Left forelimb (tissue), 1 donor: ENCODE measurements around the gene BTBD1.
"Not testable (repeated sequence)": the region's sequence is repeated elsewhere in the genome, so short reads cannot be mapped to it uniquely, and the experiment has no call there.

Source experiments
- DNase-seq: peaks from one replicate; pipeline ENCODE4 v3.0.0-alpha.2; 2018; ENCODE audit warnings: low spot score

Gene BTBD1

DNA sequence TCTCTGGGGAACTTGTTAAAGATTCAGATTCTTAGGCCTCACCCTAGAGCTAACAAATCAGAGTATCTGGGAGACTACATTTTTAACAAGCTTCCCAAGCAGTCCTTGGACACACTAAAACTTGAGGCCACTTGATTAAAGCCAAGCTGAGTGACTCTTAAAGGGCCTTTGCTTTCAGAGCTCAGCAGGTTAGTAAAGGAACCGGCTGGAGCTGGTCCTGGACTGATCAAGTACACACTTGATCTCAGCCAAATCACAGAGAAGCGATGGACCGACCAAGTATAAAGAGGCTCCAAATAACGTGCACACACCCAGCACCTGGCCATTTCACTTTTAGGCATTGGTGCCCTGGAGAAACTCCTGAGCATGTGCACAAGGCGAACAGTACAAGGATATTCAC lies 27.5 kb upstream of the BTBD1 start:
- no peak for DNase-seq

DNA sequence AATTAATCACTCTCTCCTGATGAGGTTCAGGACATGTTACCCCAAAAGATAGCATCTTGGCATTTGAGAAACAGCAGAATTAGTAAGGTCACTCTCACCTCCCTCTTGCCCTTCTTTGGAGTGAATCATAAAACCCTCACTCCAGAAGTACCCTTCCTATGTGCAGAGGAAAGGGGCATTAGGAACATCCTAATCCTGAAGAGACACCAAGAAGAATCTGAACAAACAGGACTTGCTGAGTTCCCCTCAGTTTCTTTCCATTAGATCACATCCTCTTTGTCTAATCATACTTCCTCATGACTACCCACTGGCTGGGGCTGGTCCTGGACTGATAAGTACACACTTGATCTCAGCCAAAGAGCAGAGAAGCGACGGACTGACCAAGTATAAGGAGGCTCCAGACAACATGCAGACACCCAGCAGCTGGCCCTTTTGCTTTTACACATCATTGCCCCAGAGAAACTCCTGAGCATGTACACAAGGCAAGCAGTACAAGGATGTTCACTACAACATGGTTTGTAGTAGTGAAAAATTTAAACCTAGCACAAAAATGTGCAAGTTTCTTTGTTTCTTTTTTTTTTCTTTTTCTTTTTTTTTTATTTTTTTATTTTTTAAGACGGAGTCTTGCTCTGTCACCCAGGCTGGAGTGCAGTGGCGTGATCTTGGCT lies 25.4 kb upstream of the BTBD1 start:
- DNase-seq, result no peak

DNA sequence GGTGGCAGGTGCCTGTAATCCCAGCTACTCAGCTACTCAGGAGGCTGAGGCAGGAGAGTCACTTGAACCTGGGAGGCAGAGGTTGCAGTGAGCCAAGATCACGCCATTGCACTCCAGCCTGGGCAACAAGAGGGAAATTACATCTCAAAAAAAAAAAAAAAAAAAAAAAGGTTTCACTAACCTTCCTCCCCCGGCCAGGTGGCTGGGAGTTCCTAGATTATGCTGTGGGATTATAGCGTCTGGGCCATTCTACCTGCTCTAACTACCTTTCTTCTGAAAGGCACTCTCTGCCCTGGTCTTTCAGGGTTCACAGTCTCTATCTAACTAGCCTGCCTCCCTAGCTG lies 24.9 kb upstream of the BTBD1 start:
- DNase-seq, result not testable (repeated sequence)

DNA sequence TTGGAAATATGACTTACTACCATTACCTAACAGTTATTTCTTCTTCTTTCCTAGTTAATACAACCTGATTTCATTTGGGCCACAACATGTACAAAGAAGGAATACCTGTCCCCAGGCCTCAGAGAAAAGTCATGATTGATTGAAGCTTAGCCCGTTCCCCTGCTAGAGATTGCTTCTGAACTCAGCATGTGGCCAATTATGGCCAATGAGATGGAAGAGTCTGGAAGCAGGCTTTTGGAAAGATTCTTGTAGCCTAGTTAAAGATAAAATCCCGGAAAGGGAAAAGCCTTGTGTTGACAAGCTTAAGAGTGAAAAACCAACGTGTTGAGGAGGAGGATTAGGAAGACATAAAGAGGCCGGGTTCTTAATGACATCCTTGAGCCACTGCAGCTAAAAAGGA lies 23.4 kb upstream of the BTBD1 start:
- DNase-seq, result no peak

DNA sequence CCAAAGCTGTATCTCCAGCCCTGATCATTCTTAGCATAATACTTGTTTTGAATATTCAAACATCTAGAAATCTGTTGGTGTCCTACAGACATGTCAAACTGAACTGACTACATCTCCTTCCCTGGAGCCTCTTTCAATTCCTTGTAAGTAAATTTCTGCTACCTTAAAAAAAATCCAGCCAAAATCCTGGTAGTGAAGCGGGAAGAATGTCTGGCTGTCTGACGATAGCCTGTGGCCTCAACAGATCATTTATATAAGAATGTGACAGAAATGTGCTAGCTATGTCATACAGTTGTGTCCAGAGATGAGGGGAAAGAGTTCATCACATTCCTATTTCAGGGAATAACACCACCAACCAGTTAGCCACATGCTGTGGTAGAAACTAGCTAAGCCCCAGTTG lies 21.8 kb upstream of the BTBD1 start:
- no peak for DNase-seq

DNA sequence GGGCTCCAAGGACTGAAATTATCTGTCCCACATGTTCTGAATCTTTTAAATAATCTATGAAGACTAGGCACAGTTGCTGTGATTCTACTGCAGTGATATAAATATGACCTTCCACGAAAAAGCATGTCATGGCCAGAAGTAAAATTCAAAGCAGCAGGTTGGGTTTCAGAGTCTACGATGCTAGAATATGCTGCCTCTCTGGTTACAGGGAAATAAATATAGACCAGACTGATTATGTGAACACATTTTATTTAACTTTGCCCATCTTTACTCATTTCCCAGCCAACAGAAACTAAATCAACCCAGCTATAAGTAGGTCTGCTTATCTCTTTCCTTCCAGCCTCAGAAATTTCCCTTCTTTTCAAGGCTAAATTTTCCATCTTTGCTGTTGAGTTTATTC lies 20.5 kb upstream of the BTBD1 start:
- no peak for DNase-seq

DNA sequence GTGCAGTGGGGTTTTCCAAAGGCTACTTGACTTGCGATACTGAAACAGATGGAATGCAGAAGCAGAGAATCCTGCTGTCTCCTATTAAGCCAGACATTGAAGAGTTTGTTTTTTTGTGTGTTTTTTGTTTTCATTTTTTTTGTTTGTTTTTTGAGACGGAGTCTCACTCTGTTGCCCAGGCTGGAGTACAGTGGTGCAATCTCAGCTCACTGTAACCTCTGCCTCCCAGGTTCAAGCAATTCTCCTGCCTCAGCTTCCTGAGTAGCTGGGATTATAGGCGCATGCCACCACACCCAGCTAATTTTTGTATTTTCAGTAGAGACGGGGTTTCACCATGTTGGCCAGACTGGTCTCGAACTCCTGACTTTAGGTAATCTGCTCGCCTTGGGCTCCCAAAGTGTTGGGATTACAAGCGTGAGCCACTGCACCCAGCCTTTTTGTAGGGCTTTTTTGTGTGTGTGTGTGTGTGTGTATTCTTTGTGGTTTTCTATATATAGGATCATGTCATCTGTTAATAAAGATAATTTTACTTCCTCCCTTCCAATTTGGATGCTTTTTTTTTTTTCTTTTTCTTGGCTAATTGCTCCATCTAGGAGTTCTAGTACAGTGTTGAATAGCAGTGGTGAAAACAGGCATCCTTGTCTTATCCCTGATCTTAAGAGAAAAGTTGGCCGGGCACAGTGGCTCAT lies 19.0 kb upstream of the BTBD1 start:
- not testable (repeated sequence) for DNase-seq

DNA sequence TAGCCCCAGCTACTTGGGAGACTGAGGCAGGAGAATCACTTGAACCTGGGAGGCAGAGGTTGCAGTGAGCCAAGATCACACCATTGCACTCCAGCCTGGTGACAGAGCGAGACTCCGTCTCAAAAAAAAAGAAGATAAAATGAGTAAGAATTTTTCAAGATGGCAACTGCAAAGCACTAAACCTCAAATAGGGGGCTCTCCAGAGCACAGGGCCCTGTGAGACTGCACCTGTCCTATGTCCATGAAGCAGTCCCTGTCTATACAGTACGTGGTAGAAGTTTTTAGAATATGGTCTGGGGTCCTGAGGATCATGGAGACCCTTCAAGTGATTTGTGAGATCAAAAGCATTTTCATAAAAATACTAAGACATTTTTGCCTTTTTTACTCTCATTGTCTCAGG lies 18.4 kb upstream of the BTBD1 start:
- not testable (repeated sequence) for DNase-seq

DNA sequence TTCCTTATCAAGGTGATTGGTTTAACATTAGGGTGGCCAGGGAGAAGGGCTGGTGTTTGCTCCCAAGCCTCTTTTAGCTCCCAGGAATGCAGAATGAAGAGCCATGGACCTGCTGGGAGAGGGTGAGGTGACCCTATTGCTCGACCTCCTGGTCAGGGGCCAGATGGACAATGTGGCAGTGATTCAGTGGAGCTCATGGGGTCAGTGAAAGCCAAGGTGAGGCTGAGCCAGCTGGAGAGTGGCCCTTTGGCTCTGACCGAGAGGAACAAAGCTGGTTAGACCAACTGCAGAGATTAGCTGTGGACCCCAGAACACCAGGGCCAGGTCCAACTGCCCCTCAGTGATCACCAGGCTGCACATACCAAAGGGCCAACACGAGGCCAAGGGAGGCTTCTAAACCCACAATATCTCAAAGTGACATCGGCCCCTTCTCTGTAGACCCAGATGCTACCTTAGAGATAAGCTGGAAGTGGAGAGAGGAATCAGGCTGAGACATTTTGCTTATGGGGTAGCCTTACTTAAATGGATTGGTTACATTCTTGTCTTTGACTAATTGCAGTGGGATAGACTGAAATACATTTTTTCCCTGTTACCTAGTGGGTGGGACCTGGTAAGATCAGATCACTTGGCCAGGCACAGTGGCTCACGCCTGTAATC lies 15.8 kb upstream of the BTBD1 start:
- DNase-seq, result no peak

DNA sequence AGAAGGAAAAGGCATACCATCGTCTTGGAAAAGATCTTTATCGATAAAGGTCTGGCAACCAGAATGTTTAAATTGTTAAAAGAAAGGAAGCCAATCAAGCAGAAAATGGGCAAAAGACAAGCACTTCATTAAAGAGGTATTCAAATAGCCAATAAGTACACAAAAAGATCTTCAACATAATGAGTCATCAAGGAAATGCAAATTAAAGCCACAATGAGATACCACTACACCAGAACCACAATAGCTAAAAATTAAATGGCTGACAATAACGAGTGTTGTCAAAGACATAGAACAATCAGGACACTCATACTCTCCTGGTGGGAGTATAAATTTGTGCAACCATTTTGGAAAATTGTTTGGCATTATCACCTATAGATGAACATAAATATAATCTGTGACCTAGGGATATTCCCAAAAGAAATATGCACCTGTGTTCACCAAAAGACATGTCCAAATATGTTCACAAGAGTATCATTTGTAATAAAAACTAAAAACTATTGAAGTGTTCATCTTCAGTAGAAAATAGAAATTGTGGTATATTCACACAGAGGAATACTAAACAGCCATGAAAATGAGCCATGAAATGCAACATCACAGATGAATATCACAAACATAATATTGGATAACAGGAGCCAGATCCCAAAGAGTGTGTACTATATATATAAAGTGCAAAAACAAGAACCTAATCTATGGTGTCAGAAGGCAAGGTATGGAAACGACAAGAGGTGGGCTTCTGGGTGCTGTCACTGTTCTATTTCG lies 14.4 kb upstream of the BTBD1 start:
- DNase-seq, result no peak

DNA sequence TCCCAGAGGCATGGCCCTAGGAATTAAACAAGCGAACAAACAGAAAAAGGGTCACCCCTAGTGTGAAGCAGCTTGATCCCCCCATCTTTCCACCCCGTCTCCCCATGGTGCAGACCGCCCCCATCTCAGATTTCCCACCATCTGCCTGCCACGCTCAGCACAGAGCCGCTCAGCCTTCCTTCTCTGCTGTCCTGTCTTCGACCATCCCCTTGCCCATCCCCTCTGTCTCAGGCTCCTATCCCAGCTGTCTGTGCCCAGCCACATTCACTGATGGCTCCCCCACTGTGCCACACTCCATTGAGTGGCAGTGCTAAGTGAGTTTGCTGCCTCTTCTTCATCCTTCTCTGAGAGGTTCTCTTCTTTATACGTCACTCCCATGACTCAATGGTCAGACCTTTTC lies 11.7 kb upstream of the BTBD1 start:
- no peak for DNase-seq

DNA sequence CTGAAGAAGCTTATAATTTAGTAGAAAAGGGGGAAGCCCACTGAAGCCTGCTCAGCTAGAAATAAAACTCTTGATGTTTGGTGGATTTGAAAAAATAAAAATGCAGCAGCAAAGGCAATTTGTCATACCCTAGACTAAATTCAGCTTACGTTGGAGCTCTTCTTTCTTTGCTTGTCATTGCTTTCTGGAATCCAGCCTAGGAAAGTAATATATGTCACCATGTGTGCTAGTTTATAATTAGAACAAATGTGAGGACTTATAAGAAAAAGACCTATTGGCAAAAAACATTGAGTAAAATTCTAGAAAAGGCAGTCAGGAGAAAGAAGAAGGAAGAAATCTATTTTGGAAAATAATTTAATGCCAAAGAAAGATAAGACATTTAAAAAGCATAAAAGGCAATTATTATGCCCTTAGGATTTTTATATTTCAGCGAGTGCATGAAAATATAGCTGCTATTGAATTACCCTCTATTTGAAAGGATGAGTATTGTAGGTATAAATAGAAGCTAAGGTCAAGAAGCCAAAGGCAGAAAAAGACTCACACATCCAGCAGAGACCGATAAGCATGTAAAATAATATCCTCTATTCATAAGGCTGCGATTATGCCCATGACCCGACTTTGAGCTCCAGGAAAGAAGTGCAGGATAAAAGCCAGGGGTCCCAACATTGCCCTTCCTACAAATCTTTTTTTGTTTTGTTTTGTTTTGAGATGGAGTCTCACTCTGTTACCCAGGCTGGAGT lies 10.6 kb upstream of the BTBD1 start:
- no peak for DNase-seq

DNA sequence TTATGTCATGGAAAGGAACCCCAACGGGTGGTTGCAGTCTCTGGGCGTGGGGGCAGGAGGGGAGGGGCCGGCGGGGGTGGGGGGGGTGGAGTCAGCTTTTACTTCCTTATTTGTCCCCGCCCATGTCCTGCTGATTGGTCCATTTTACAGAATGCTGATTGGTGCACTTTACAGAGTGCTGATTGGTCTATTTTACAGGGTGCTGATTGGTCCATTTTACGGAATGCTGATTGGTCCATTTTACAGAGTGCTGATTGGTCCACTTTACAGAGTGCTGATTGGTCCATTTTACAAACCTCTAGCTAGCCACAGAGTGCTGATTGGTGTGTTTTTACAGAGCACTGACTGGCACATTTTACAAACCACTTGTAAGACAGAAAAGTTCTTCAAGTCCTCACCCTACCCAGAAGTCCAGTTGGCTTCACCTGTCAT lies 2.2 kb upstream of the BTBD1 start:
- not testable (repeated sequence) for DNase-seq

DNA sequence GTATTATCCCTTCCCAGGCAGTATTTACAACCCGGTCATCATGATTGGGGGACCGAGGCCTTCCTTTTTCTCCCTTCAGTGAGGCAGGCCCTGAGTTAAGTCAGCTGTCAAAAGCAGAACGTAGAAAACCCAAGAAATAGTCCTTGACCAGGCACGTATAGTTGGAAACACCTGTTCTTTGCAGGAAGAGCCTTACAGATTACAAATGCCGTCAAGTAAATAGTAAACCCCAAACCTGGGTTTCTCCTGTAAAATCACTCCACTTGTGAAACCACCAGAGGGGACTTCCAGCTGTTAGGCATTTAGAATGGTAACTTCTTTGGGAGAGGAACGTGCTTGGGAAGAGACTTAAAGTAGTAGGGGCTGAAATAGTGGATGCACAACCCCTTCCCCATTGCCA lies 1.0 kb upstream of the BTBD1 start:
- DNase-seq, result no peak

DNA sequence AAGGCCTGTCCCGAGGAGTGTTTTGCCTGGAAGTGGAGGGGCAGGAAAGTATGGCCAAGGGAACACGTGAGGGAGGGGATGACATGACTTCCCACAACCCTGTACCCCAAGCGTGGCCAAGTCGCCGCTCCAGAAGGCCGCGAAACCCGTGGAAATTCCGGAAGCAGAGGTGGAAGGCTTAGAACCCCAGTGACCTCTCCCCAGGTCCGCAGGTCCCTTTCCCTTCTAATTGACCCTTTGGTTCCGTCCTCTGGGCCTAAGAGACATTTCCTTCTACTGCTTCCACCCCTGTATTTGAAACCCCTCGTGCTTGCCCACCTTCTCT lies 548 bp upstream of the BTBD1 start:
- DNase-seq, result no peak

DNA sequence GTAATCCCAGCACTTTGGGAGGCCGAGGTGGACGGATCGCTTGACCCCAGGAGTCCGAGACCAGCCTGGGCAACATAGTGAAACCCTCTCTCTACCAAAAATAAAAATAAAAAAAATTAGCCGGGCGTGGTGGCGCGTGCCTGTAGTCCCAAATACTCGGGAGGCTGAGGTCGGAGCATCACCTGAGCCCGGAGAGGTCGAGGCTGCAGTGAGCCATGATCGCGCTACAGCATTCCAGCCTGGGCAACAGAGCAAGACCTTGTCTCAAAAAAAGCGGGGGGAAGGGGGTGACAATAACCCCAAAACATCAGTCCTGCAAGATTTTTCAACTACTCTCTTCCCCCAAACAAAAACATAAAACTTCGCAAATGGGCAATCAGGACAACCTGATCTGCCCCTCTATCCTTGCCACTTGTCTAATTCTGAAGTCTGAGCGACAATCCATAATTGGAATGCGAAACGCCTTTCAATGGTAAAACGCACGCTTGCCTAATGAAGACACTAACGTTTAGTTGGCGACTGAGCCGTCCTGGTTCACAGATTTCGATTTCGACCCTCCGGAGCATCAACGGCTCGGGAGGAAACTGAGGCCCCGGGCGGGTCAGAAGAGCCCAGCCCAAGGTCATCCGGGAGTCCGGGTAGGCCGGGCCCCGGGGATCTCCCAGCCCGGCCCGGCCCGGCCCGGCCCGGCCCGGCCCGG lies 868 bp downstream of the BTBD1 start:
- DNase-seq, result no peak

DNA sequence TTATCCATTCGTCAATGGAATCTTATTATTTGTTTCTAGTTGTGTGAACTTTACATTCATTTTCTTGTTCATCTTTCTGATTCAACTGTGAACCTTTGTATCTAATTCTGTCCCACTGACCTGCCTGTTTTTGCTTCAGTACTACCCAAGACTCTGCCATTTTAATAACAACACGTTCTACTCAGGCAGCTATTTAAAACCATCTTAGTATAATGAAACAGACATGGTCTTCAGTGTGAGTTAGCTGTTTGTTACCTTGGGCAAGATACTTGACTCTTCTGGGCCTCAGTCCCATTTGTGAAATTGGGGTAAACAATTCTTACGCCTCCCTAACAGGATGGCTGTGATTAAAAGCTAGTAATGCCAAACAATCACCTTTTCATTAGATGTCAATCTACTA lies 1.6 kb downstream of the BTBD1 start:
- no peak for DNase-seq

DNA sequence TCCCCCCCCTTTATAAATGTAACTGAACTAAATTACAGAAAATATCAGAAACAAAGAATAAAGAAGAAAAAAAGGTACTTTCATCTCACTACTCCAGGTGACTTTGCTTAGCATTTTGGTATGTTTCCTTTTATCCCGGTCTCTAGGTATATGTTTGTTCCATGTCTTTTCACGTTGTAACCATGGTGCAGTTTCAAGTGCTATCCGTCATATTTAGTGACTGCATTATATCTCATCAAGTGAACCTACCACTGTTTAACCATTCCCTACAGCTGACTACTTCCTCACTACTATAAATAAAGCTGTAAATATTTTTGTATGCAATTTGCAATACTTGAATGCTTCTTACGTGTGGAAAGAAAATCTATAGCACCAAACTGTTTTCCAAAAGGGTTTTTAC lies 2.2 kb downstream of the BTBD1 start:
- DNase-seq, result no peak

DNA sequence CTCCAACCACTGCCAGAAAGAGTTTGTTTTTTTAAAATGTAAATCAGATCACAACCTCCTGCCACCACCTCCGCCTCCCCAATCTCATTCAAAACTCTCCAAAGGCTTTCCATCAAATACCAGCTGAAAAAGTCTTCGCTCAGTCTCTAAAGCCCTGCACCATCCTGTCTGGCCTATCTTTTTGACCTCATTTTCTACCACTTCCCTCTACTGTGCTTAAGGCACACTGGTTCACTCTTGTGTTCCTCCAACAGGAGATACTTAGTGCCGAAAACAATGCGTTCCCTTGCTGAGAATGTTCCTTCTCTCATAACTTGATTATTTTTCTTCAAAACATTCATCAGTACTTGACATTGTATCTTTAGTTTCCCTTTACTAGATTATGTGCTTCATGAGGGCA lies 3.5 kb downstream of the BTBD1 start:
- DNase-seq, result no peak

DNA sequence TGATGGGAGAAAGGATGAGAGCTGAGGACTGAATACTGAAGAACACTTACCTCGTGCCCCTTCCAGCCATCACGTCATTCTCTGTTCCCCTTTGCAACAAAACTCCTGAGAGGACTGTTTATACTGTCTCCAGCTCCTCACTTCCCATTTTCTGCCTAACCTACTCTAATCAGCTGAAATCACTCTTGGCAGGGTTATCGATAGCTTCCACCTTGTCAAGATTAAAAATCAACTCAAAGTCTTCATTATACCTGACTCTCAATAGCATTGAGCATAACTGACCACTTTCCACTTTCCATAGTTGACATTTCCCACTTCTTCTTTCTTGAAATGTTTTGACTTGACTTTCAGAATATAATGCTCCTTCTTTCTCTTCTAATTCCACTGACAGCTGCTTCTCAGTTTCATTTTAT lies 4.3 kb downstream of the BTBD1 start:
- DNase-seq, result no peak

DNA sequence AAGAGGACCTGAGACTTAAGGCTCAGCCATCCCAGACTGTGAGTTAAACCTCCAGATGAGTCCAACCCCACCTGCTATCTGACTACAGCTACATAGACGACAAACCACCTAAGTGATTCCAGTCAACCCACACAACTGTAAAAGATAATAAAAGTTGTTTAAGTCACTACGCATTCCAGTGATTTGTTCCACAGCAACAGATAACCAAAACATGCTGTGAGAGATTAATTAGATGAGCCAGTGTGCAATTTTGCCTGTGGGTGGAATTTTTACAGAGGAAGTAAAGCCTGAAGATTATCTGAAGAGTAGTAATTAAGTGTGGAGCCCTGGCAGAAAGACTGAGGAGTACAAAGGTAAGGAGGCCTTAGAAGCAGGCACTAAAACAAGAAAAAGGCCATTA lies 5.4 kb downstream of the BTBD1 start:
- DNase-seq, result no peak
